Measurements from ENCODE around the gene KCNG1.

DNA sequence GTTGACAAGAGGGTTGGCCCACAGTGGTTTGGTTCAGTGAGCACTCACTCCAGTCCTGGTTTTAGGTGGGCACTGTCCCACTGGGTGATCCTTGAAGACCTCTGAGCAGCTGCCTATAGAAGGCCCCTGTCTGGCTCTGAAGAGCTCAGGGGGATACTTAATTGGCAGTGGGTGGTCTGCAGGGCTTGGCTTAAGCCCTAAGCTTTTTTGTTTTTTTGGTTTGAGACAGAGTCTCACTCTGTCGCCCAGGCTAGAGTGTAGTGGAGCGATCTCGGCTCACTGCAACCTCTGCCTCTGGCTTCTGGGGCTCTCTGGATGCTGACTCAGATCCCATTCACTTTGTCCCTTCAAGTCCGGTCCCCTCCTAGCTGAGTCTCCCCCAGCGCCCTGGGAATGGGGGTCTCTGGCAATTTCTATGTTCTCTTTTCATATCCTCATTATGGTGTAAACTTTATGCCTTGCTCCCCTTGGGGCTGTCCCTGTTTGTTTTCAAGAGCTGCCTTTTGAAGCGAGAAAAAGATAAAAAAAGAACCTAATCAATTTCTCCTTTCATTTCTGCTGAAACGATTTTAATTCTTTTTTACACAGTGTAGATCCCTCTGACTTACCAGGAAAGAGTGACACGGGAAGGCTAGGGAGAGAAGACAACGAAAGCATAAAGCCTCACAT lies 12.2 kb upstream of the KCNG1 start:
- TF ChIP-seq, protein P1, sequence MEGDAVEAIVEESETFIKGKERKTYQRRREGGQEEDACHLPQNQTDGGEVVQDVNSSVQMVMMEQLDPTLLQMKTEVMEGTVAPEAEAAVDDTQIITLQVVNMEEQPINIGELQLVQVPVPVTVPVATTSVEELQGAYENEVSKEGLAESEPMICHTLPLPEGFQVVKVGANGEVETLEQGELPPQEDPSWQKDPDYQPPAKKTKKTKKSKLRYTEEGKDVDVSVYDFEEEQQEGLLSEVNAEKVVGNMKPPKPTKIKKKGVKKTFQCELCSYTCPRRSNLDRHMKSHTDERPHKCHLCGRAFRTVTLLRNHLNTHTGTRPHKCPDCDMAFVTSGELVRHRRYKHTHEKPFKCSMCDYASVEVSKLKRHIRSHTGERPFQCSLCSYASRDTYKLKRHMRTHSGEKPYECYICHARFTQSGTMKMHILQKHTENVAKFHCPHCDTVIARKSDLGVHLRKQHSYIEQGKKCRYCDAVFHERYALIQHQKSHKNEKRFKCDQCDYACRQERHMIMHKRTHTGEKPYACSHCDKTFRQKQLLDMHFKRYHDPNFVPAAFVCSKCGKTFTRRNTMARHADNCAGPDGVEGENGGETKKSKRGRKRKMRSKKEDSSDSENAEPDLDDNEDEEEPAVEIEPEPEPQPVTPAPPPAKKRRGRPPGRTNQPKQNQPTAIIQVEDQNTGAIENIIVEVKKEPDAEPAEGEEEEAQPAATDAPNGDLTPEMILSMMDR (conservative IDR thresholded peaks at IDR 0.05; ENCODE audit: low read length), result no peak
- TF ChIP-seq EZH2phosphoT487 (IDR thresholded peaks at IDR 0.05; ENCODE audit: borderline replicate concordance), result no peak
